Caki2 (cell line): Measurements from ENCODE around the gene ICAM3. TPM values are rescaled to one million over a fixed set of nuclear protein-coding genes. Genes with fewer than 3 reads are reported as not detected.

Source experiments
- DNase-seq: peaks from one replicate; pipeline ENCODE4 v3.0.0-alpha.2; 2015; ENCODE audit warnings: low read depth
- in situ Hi-C: cut with HindIII; loops from 2 replicates; pipeline ENCODE4 v1.10.0; 2016; ENCODE audit warnings: low sequenced_read_pairs, low pct_unique_long_range_greater_than_20kb, mixed read lengths
- total RNA-seq: library from RNA; depleted of rRNA; stranded (reverse); fragments of >200 nt; shearing (Covaris generic); gene quantifications from 2 replicates; pipeline ENCODE4 v1.2.3, GENCODE V29; 2014; ENCODE audit warnings: low replicate concordance

The ICAM3 gene
- total RNA-seq, 1 experiment from 2014 or later = 10.1 TPM

- in situ Hi-C loops = no loop called here
- no peak for DNase-seq
These were observed 43.4 kb downstream of the ICAM3 start for GRCh38 chr19:10295847-10296591.

- in situ Hi-C loops = no loop called here
- peak; percentile 39 for DNase-seq
These were observed 44.0 kb downstream of the ICAM3 start for GRCh38 chr19:10295305-10295846.

- DNase-seq = no peak
- in situ Hi-C loops = no loop called here
These were observed 45.1 kb downstream of the ICAM3 start for GRCh38 chr19:10294368-10294697.

- in situ Hi-C loops = no loop called here
- DNase-seq = no peak
These were observed 45.6 kb downstream of the ICAM3 start for GRCh38 chr19:10293637-10294367.

GRCh38 chr19:10292789-10293636, 46.4 kb downstream of the ICAM3 start:
- DNase-seq = no peak
- in situ Hi-C loops = no loop called here

GRCh38 chr19:10292206-10292788, 47.1 kb downstream of the ICAM3 start:
- peak; percentile 65 for DNase-seq
- in situ Hi-C loops = no loop called here

- in situ Hi-C loops = no loop called here
- peak; percentile 36 for DNase-seq
These were observed 47.7 kb downstream of the ICAM3 start for GRCh38 chr19:10291554-10292205.

- in situ Hi-C loops = no loop called here
- peak; percentile 39 for DNase-seq
These were observed 48.4 kb downstream of the ICAM3 start for GRCh38 chr19:10290876-10291553.

GRCh38 chr19:10290357-10290875, 49.0 kb downstream of the ICAM3 start:
- no peak for DNase-seq
- in situ Hi-C loops = no loop called here

- in situ Hi-C loops = no loop called here
- no peak for DNase-seq
These were observed 49.5 kb downstream of the ICAM3 start, which contains the start of gene ICAM5 for GRCh38 chr19:10289836-10290356. Gene ICAM5, plus strand, starts transcription at chr19:10289952. Its CDS starts 92 bp downstream, at chr19:10290044.

GRCh38 chr19:10289167-10289835, 50.1 kb downstream of the ICAM3 start:
- no peak for DNase-seq

GRCh38 chr19:10288662-10289166, 50.7 kb downstream of the ICAM3 start:
- in situ Hi-C loops = no loop called here
- no peak for DNase-seq

More at GRCh38 chr19:10289167-10289835, 50.1 kb downstream of the ICAM3 start:
- in situ Hi-C loops = no loop called here

GRCh38 chr19:10286803-10287737, 52.4 kb downstream of the ICAM3 start, which contains the start of gene ICAM4:
Gene ICAM4, plus strand, starts transcription at chr19:10286955. Its CDS starts 58 bp downstream, at chr19:10287013.
- in situ Hi-C loops = no loop called here
- no peak for DNase-seq

- DNase-seq = no peak
- in situ Hi-C loops = no loop called here
These were observed 54.0 kb downstream of the ICAM3 start for GRCh38 chr19:10285393-10285792.

GRCh38 chr19:10284960-10285278, 54.5 kb downstream of the ICAM3 start:
- DNase-seq = no peak
- in situ Hi-C loops = no loop called here
